HG03045 (cell line): Measurements from ENCODE around the gene RPL26.

Experiments
- ATAC-seq: cut with Tn5 transposase; IDR thresholded peaks from one replicate; pipeline ENCODE4 v1.9.1; 2021; ENCODE audit warnings: mild to moderate bottlenecking, moderate library complexity; ENCODE audit not compliant: unreplicated experiment

The RPL26 gene

GRCh38 chr17:8383143-8383822, at the start of gene RPL26:
TSS of gene RPL26 (minus strand) at chr17:8383193. CDS start at chr17:8382310, 883 bp downstream.
- ATAC-seq, result peak; percentile 87

GRCh38 chr17:8430966-8431365, 48.0 kb upstream of the RPL26 start:
- ATAC-seq, result no peak

- ATAC-seq, result no peak
Observed at GRCh38 chr17:8426802-8427201, 43.8 kb upstream of the RPL26 start.

- ATAC-seq, result no peak
Observed at GRCh38 chr17:8426094-8426720, 43.2 kb upstream of the RPL26 start.

GRCh38 chr17:8421571-8421970, 38.6 kb upstream of the RPL26 start:
- no peak for ATAC-seq

GRCh38 chr17:8420041-8420934, 37.3 kb upstream of the RPL26 start:
- ATAC-seq, result no peak

GRCh38 chr17:8419305-8419704, 36.3 kb upstream of the RPL26 start:
- ATAC-seq, result no peak

GRCh38 chr17:8418471-8418870, 35.5 kb upstream of the RPL26 start:
- no peak for ATAC-seq

GRCh38 chr17:8417806-8418205, 34.8 kb upstream of the RPL26 start:
- ATAC-seq, result no peak

GRCh38 chr17:8413938-8414337, 30.9 kb upstream of the RPL26 start:
- ATAC-seq, result no peak

GRCh38 chr17:8413328-8413727, 30.3 kb upstream of the RPL26 start:
- ATAC-seq, result no peak

- no peak for ATAC-seq
Observed at GRCh38 chr17:8412089-8412488, 29.1 kb upstream of the RPL26 start.

GRCh38 chr17:8410883-8411238, 27.9 kb upstream of the RPL26 start:
- ATAC-seq, result no peak

GRCh38 chr17:8409966-8410882, 27.2 kb upstream of the RPL26 start:
- no peak for ATAC-seq

GRCh38 chr17:8408371-8408770, 25.4 kb upstream of the RPL26 start:
- no peak for ATAC-seq

- no peak for ATAC-seq
Observed at GRCh38 chr17:8406174-8406573, 23.2 kb upstream of the RPL26 start.

GRCh38 chr17:8405499-8406016, 22.6 kb upstream of the RPL26 start:
- ATAC-seq, result no peak

GRCh38 chr17:8402921-8403536, 20.0 kb upstream of the RPL26 start:
- no peak for ATAC-seq

GRCh38 chr17:8401107-8401506, 18.1 kb upstream of the RPL26 start:
- no peak for ATAC-seq

- ATAC-seq, result no peak
Observed at GRCh38 chr17:8398980-8399379, 16.0 kb upstream of the RPL26 start.
